ENCODE data around the gene CYP2D6.
A peak's percentile ranks its signal among the peaks of the same experiment; 100 is the strongest.
"Not testable (repeated sequence)": the region's sequence is repeated elsewhere in the genome, so short reads cannot be mapped to it uniquely, and the experiment has no call there.

CYP2D6 gene

DNA sequence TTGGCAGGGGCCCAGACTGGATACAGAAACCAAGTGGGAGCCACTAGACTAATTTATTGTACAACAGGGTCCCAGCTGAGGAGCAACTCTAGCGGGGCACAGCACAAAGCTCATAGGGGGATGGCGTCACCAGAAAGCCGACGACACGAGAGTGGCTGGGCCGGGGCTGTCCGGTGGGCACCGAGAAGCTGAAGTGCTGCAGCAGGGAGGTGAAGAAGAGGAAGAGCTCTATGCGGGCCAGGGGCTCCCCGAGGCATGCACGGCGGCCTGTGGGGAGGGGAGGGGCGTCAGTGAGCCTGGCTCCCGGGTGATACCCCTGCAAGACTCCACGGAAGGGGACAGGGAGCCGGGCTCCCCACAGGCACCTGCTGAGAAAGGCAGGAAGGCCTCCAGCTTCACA is 19.2 kb upstream of the CYP2D6 start:
- not testable (repeated sequence) for H3K27me3 Mint-ChIP-seq, ATAC-seq, H3K4me3 Mint-ChIP-seq, H3K9me3 Mint-ChIP-seq, DNase-seq, H3K4me1 Mint-ChIP-seq, H3K27ac Mint-ChIP-seq
- H3K36me3 Mint-ChIP-seq (ENCODE audit: low read depth), result peaks cover 18% of the 10 kb centered on the region

DNA sequence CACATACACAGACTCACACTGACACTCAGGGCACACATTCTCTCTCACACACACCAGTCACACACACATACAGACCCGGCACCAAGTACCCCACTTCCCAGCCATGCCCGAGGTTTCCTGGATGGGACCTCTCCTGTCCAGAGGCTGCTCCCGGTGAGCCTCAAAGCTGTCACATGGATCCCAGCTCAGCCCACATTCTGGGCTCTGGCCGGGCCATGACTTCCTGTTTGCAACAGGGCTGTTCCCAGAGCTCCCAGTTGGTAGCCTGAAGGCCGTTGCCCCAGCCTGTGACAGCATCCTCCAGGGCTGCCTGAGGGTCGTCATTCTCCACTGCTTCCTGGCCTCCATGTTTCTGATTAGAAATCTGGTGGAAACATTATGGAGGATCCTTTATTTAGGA is 14.6 kb upstream of the CYP2D6 start:
- Mint-ChIP-seq H3K4me1 (no peaks in the 10 kb centered on the region), H3K36me3 (ENCODE audit: low read depth) (peaks cover 10% of the 10 kb centered on the region), H3K27me3 (no peaks in the 10 kb centered on the region), H3K27ac (no peak overlapping the region), H3K9me3 (no peaks in the 10 kb centered on the region), H3K4me3 (no peak overlapping the region)
- ATAC-seq (no peak), DNase-seq (no peak)

DNA sequence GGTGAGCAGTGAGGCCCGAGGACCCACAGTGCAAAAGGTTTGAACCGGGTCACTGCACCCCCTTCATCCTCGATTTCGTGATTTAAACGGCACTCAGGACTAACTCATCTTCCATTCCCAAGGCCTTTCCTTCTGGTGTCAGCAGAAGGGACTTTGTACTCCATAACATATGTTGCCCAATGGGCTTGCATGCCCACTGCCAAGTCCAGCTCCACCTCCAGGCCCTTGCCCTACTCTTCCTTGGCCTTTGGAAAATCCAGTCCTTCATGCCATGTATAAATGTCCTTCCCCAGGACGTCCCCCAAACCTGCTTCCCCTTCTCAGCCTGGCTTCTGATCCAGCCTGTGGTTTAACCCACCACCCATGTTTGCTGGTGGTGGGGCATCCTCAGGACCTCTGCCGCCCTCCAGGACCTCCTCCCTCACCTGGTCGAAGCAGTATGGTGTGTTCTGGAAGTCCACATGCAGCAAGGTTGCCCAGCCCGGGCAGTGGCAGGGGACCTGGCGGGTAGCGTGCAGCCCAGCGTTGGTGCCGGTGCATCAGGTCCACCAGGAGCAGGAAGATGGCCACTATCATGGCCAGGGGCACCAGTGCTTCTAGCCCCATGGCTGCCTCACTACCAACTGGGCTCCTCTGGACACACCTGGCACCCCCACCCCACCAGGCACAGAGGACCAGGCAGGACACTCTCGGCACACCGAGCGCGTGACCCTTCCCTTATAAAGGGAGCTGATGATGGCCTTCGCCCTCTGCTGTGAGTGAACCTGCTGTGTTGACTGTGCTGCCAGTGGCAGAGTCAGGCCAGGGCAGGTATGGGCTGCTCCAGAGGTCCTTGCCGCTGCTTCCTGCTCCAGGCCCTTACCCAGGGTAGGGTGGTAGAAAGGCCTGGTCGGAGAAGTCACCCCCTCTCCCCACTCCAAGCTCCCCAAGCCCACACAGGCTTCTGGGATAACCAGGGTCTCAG is 13.5 kb upstream of the CYP2D6 start:
- not testable (repeated sequence) for H3K4me3 Mint-ChIP-seq, ATAC-seq, DNase-seq, H3K9me3 Mint-ChIP-seq, H3K4me1 Mint-ChIP-seq, H3K27me3 Mint-ChIP-seq, H3K27ac Mint-ChIP-seq
- H3K36me3 Mint-ChIP-seq (ENCODE audit: low read depth), result peaks cover 13% of the 10 kb centered on the region

DNA sequence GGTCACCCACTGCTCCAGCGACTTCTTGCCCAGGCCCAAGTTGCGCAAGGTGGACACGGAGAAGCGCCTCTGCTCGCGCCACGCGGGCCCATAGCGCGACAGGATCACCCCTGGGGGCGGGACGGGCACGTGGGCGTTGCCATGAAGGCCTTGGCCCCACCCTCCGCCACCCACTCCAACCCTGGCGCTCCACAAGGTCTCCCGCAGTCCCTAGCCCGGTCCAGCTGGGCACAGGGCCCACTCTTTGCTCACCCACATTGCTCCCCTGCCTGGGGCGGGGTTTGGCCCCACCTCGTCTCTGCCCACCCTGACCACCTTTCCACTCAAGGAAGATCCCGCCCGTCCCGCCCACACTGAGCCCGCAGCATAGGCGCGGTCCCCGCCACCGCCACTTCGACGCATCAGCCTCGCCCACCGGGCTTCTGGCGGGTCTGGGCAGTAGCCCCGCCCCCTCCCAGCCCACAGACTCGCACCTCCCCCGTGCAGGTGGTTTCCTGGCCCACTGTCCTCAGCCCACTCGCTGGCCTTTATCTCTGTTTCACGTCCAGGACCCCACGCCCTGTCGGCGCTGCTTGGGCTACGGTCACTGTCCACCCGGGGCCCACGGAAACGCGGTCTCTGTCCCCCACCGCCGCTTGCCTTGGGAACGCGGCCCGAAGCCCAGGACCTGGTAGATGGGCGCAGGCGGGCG is 12.3 kb upstream of the CYP2D6 start:
- DNase-seq (no peak), ATAC-seq (no peak)
- no peaks in the 10 kb centered on the region for H3K4me1 Mint-ChIP-seq
- no peaks in the 10 kb centered on the region for H3K27me3 Mint-ChIP-seq
- peaks cover 9% of the 10 kb centered on the region for H3K36me3 Mint-ChIP-seq (ENCODE audit: low read depth)
- H3K4me3 Mint-ChIP-seq, result no peak overlapping the region
- no peaks in the 10 kb centered on the region for H3K9me3 Mint-ChIP-seq
- H3K27ac Mint-ChIP-seq, result no peak overlapping the region

DNA sequence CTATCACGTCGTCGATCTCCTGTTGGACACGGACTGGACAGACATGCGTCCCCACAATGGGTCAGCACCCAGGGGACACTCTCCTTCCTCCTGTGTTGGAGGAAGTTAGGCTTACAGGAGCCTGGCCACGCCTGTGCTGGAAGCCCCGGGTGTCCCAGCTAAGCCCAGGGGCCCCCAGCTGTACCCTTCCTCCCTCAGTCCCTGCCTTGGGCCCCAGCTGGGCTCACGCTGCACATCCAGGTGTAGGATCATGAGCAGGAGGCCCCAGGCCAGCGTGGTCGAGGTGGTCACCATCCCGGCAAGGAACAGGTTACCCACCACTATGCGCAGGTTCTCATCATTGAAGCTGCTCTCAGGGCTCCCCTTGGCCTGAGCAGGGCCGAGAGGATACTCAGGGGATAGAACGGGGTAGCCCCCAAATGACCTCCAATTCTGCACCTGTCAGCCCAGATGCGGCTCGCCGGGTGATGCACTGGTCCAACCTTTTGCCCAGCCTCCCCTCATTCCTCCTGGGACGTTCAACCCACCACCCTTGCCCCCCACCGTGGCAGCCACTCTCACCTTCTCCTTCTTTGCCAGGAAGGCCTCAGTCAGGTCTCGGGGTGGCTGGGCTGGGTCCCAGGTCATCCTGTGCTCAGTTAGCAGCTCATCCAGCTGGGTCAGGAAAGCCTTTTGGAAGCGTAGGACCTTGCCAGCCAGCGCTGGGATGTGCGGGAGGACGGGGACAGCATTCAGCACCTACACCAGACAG is 10.9 kb upstream of the CYP2D6 start:
- H3K27me3 Mint-ChIP-seq; H3K4me1 Mint-ChIP-seq; H3K27ac Mint-ChIP-seq; H3K36me3 Mint-ChIP-seq (ENCODE audit: low read depth); ATAC-seq; DNase-seq; H3K9me3 Mint-ChIP-seq; H3K4me3 Mint-ChIP-seq: not testable (repeated sequence)

DNA sequence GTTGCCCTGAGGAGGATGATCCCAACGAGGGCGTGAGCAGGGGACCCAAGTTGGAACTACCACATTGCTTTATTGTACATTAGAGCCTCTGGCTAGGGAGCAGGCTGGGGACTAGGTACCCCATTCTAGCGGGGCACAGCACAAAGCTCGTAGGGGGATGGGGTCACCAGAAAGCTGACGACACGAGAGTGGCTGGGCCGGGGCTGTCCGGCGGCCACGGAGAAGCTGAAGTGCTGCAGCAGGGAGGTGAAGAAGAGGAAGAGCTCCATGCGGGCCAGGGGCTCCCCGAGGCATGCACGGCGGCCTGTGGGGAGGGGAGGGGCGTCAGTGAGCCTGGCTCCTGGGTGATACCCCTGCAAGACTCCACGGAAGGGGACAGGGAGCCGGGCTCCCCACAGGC is 9.5 kb upstream of the CYP2D6 start:
- not testable (repeated sequence) for H3K27me3 Mint-ChIP-seq; H3K4me3 Mint-ChIP-seq; H3K36me3 Mint-ChIP-seq (ENCODE audit: low read depth); H3K4me1 Mint-ChIP-seq; H3K27ac Mint-ChIP-seq; H3K9me3 Mint-ChIP-seq; ATAC-seq; DNase-seq

DNA sequence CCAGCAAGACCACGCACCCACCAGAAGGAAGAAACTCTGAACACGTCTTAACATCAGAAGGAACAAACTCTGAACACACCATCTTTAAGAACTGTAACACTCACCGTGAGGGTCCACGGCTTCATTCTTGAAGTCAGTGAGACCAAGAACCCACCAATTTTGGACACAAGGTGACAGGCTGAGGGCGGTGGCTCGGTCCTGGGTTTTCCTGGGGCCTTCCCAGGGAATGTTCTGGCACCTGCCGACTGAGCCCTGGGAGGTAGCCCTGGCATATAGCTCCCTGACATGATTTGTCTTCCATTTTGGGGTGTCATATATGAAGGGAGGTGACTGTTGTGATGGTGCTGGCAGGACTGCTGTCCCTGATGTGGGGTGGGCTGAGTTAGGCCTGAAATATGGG is 8.9 kb upstream of the CYP2D6 start:
- H3K27me3 Mint-ChIP-seq; H3K27ac Mint-ChIP-seq; H3K4me1 Mint-ChIP-seq; DNase-seq; H3K4me3 Mint-ChIP-seq; H3K9me3 Mint-ChIP-seq; H3K36me3 Mint-ChIP-seq (ENCODE audit: low read depth); ATAC-seq: not testable (repeated sequence)

DNA sequence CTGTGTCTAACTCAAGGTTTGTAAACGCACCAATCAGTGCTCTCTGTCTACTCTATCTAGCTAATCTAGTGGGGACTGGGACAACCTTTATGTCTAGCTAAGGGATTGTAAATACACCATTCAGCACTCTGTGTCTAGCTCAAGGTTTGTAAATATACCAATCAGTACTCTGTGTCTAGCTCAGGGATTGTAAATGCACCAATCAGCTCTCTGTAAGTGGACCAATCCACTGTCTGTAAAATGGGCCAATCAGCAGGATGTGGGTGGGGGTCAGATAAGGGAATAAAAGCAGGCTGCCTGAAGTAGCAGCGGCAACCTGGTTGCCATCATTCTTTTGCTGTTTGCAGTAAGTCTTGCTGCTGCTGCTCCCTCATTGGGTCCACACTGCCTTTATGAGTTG is 8.4 kb upstream of the CYP2D6 start:
- H3K4me3 Mint-ChIP-seq, result no peak overlapping the region
- no peak for DNase-seq
- H3K27ac Mint-ChIP-seq, result no peak overlapping the region
- H3K27me3 Mint-ChIP-seq, result no peaks in the 10 kb centered on the region
- no peaks in the 10 kb centered on the region for H3K9me3 Mint-ChIP-seq
- ATAC-seq, result no peak
- H3K36me3 Mint-ChIP-seq (ENCODE audit: low read depth), result peaks cover 4% of the 10 kb centered on the region
- no peaks in the 10 kb centered on the region for H3K4me1 Mint-ChIP-seq

DNA sequence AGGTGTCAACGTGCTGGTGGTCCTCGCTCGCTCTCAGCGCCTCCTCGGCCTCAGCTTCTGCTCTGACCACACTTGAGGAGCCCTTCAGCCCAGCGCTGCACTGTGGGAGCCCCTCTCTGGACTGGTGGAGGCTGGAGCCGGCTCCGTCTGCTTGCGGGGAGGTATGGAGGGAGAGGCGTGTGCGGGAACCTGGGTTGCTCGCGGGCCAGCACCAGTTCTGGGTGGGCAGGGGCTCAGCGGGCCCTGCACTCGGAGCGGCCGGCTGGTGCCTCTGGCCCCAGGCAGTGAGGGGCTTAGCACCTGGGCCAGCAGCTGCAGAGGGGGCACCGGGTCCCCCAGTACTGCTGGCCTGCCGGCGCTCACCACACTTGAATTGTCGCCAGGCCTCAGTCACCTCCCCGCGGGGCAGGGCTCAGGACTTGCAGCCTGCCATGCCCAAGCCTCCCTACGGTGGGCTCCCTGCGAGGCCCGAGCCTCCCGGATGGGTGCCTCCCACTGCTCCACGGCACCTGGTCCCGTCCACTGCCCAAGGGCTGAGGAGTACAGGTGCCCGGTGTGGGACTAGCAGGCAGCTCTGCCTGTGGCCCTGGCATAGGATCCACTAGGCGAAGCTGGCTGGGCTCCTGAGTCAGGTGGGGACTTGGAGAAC is 7.6 kb upstream of the CYP2D6 start:
- H3K27ac Mint-ChIP-seq, result no peak overlapping the region
- no peak overlapping the region for H3K4me3 Mint-ChIP-seq
- ATAC-seq (no peak), DNase-seq (no peak)
- no peaks in the 10 kb centered on the region for H3K27me3 Mint-ChIP-seq
- H3K9me3 Mint-ChIP-seq, result no peaks in the 10 kb centered on the region
- H3K36me3 Mint-ChIP-seq (ENCODE audit: low read depth), result peaks cover 4% of the 10 kb centered on the region
- no peaks in the 10 kb centered on the region for H3K4me1 Mint-ChIP-seq

DNA sequence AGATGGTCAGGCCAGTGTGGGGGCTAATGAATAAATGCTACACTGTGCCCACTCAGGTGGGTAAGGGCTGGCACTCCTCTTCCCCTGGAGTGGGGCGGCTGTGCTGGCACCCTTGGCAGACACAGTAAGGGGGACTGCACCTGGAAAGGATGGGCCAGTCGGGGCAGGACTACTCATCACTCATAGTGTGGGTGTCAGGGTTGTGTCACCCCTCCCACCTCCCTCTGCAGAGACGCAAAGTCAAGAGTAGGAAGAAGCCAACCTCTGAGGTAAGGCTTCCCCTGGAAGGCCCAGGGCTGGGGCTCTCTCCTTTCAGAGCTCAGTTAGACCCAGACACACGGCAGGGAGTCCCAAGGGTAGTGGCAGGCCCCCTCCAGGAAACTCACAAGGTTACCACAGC is 5.1 kb upstream of the CYP2D6 start:
- H3K27me3 Mint-ChIP-seq; DNase-seq; H3K36me3 Mint-ChIP-seq (ENCODE audit: low read depth); H3K4me3 Mint-ChIP-seq; H3K27ac Mint-ChIP-seq; H3K4me1 Mint-ChIP-seq; H3K9me3 Mint-ChIP-seq: not testable (repeated sequence)
- peak; percentile 89 for ATAC-seq

DNA sequence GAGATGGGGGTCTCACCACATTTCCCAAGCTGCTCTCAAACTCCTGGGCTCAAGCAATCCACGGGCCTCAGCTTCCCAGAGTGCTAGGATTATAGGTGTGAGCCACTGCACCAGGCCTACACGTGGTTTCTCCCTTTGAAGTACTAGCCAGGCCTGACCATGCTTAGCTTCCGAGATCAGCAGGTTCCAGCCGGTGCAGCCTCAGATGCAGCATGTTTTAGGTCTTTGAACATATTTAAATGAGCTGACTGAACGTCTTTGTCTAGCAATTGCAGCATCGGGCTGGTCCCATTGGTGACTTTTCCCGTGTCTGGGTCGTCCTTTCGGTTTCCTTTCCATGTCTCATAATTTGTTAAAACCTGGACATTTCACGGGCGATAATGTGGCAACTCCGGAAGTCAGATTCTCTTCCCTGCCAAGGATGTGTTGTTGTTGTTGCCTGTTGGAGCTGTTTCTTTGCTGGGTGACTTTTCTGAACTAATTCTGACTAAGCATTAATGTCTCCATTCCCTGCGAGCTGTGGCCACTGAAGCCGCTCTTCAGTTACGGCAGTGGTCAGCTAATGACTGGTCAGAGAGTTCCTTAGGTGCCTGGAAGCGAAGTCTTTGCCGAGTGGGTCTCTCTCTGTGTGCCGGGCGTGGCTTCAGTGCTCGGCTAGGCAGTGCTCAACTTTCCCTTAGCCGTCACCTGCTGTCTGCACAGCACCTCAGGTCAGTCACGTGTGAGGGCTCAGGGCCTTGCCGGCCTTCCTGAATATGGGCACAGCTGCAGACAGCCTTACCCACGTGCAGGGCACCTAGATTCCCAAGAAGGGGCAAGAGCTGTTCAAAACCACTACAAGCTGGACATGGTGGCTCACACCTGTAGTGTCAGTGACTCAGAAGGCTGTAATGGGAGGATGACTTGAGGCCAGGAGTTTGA is 3.8 kb upstream of the CYP2D6 start:
- no peak for DNase-seq
- H3K4me1 Mint-ChIP-seq, result no peaks in the 10 kb centered on the region
- peaks cover 3% of the 10 kb centered on the region for H3K36me3 Mint-ChIP-seq (ENCODE audit: low read depth)
- no peak overlapping the region for H3K27ac Mint-ChIP-seq
- H3K4me3 Mint-ChIP-seq, result no peak overlapping the region
- no peak for ATAC-seq
- H3K9me3 Mint-ChIP-seq, result no peaks in the 10 kb centered on the region
- H3K27me3 Mint-ChIP-seq, result no peaks in the 10 kb centered on the region

DNA sequence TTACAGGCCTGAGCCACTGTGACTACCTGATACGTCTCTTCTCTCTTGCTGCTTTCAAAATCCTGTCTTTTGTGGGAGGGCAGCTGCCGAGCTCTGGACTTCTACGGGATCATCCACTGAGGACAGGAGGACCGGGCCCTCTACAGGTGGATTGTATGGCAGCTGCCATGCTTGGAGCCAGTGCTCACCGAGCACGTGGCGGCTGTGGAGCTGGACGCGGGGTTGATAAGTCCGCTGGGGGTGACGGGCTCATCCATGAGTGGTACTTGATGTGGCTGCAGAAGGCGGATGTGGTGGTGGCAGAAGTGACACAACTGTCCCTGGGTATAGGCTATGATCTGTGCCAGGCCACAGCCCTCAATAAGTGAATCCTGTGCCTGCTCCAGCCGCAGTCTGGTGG is 1.8 kb upstream of the CYP2D6 start:
- no peaks in the 10 kb centered on the region for H3K9me3 Mint-ChIP-seq
- H3K4me1 Mint-ChIP-seq, result no peaks in the 10 kb centered on the region
- H3K27me3 Mint-ChIP-seq, result no peaks in the 10 kb centered on the region
- no peaks in the 10 kb centered on the region for H3K36me3 Mint-ChIP-seq (ENCODE audit: low read depth)
- no peak for DNase-seq
- no peak overlapping the region for H3K27ac Mint-ChIP-seq
- ATAC-seq, result no peak
- no peak overlapping the region for H3K4me3 Mint-ChIP-seq

DNA sequence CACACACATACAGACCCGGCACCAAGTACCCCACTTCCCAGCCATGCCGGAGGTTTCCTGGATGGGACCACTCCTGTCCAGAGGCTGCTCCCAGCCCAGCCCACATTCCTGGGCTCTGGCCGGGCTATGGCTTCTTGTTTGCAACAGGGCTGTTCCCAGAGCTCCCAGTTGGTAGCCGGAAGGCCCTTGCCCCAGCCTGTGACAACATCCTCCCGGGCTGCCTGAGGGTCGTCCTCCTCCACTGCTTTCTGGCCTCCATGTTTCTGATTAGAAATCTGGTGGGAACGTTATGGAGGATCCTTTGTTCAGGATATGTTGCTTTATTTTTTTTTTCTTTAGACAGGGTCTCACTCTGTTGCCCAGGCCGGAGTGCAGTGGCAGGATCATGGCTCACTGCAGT is 952 bp upstream of the CYP2D6 start:
- Mint-ChIP-seq H3K27ac (no peak overlapping the region), H3K4me1 (no peaks in the 10 kb centered on the region), H3K27me3 (no peaks in the 10 kb centered on the region), H3K36me3 (ENCODE audit: low read depth) (no peaks in the 10 kb centered on the region), H3K9me3 (no peaks in the 10 kb centered on the region), H3K4me3 (no peak overlapping the region)
- ATAC-seq, result no peak
- no peak for DNase-seq

DNA sequence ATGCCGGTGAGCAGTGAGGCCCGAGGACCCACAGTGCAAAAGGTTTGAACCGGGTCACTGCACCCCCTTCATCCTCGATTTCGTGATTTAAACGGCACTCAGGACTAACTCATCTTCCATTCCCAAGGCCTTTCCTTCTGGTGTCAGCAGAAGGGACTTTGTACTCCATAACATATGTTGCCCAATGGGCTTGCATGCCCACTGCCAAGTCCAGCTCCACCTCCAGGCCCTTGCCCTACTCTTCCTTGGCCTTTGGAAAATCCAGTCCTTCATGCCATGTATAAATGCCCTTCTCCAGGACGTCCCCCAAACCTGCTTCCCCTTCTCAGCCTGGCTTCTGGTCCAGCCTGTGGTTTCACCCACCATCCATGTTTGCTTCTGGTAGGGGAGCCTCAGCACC is 428 bp downstream of the CYP2D6 start:
- H3K9me3 Mint-ChIP-seq; H3K36me3 Mint-ChIP-seq (ENCODE audit: low read depth); H3K4me3 Mint-ChIP-seq; DNase-seq; ATAC-seq; H3K27me3 Mint-ChIP-seq; H3K27ac Mint-ChIP-seq; H3K4me1 Mint-ChIP-seq: not testable (repeated sequence)
